Transverse colon (tissue), 4 donors: Measurements from ENCODE around the gene C15orf39.

Experiments
- EP300 ChIP-seq: sonication (generic); formaldehyde crosslinking; IDR thresholded peaks from one replicate; pipeline ENCODE4 v1.6.1; 2017; ENCODE audit warnings: antibody characterized with exemption, low read depth
- POLR2A ChIP-seq: fragments of 450-650 bp; IDR thresholded peaks from one replicate; pipeline ENCODE4 v1.6.1; 2016; ENCODE audit warnings: antibody characterized with exemption, mild to moderate bottlenecking, moderate library complexity
- POLR2AphosphoS5 ChIP-seq, 3 donors: sonication (generic); formaldehyde crosslinking; IDR thresholded peaks; one replicate each; pipeline ENCODE4 v1.6.1; 2016; ENCODE audit warnings: antibody characterized with exemption in 3 of 3
- TF ChIP-seq, protein P1 (sequence below), 5 experiments: fragments of 200-600 bp in 3 of 5; fragments of 450-650 bp in 2 of 5; sonication (generic) in 3 of 5; IDR thresholded peaks; 1 replicate in 2 of 5; 2 replicates in 3 of 5; pipeline ENCODE4 v1.5.1; 2016 to 2017; ENCODE audit warnings: antibody characterized with exemption in 5 of 5, inconsistent platforms in 3 of 5, mild to moderate bottlenecking in 2 of 5, moderate library complexity in 1 of 5

DNA sequence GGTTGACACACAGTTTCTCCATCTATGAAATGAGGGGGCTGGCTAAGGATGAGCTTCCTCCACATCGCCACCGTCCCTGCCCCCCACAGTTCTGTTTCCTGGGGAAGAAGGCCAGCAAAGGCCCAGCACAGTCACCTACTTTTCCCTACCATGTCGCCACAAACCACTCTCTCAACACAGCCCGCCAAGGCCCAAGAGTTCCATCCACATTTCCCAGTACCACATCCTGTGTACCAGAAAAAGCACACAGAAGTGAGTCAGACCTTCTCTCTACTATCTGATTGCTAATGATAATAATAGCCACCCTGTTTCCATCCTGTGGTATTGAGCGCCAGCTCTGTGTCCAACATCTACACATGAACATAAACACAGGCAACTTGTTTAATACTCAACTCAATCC, 30.3 kb upstream of the C15orf39 start:
- TF ChIP-seq, protein P1, sequence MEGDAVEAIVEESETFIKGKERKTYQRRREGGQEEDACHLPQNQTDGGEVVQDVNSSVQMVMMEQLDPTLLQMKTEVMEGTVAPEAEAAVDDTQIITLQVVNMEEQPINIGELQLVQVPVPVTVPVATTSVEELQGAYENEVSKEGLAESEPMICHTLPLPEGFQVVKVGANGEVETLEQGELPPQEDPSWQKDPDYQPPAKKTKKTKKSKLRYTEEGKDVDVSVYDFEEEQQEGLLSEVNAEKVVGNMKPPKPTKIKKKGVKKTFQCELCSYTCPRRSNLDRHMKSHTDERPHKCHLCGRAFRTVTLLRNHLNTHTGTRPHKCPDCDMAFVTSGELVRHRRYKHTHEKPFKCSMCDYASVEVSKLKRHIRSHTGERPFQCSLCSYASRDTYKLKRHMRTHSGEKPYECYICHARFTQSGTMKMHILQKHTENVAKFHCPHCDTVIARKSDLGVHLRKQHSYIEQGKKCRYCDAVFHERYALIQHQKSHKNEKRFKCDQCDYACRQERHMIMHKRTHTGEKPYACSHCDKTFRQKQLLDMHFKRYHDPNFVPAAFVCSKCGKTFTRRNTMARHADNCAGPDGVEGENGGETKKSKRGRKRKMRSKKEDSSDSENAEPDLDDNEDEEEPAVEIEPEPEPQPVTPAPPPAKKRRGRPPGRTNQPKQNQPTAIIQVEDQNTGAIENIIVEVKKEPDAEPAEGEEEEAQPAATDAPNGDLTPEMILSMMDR (IDR thresholded peaks at IDR 0.05), result no peak
- TF ChIP-seq POLR2AphosphoS5 (IDR thresholded peaks at IDR 0.05), result no peak
- no peak for TF ChIP-seq POLR2A
- TF ChIP-seq EP300, result no peak
